HL-60/S4 (cell line): ENCODE measurements around the gene SCGB1C1.

ENCODE experiments used
- in situ Hi-C: fragments of 300-500 bp; cut with MboI; formaldehyde crosslinking; loops from 2 replicates; pipeline ENCODE4 v1.14.3; 2022; ENCODE audit warnings: low sequenced_read_pairs

Gene SCGB1C1

GRCh38 chr11:204587-205109, 11.8 kb downstream of the SCGB1C1 start:
- in situ Hi-C loops, result no loop called here

- in situ Hi-C loops, result no loop called here
Measured at GRCh38 chr11:205221-206001, 12.5 kb downstream of the SCGB1C1 start.

DNA sequence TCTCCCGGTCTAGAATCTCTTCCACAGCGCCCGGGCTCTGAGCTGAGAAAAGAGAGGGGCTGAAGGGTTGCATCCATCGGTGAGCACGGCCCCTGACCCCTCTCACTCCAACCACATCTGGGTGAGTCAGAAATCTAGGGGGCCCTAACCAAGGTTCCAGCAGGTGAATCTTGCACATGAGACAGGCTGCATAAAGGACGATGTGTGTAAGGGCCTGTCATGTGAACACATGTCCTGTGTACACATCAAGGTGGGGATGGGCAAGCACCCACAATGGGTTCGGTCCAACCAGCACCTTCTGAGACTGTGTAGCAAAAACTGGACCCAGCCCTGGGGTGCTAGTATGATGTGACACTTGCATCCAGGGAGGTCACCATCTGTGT, 13.1 kb downstream of the SCGB1C1 start:
- in situ Hi-C loops, result no loop called here

- in situ Hi-C loops, result no loop called here
Measured at GRCh38 chr11:206526-207207, 13.8 kb downstream of the SCGB1C1 start.

DNA sequence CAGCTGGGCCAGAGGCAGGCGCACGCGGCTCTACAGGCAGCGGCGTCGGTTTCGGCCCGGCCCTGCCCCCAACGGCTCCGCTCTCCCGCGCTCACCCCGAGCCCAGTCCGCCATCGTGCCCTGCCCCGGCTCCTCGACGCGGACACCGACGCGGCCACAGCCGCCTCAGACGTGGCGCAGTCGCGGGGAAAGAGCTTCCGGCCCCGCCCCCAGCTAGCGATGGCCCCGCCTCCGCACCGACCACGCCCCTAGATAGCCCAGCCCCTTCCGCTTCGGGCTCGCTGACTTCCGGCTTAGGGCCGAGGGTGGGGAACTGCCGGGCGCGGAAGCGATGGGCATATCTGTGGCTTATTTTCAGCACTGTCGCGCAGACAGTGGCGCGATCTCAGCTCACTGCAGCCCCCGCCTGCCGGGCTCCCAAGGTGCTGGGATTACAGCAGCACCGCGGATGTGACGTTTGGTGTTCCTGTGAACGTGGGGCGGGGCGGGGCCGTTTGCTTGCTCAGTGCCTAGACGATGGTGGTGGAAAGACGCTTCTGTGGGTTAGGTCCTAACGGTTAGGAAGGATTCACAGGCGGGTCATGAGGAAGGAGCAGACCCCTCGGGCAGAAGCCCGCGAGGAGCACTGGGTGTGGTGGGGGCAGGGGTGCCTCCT, 14.5 kb downstream of the SCGB1C1 start, which contains the start of the genes BET1L and RIC8A:
BET1L (minus strand) TSS at position 192 of the 655 bp plus-strand sequence; CDS start at position 114, 78 bp downstream.
RIC8A (plus strand) TSS at position 501 of the 655 bp plus-strand sequence. CDS start 1,147 bp downstream, outside the sequence.
- in situ Hi-C loops, result no loop called here

- in situ Hi-C loops, result no loop called here
Measured at GRCh38 chr11:207863-208180, 14.9 kb downstream of the SCGB1C1 start.

DNA sequence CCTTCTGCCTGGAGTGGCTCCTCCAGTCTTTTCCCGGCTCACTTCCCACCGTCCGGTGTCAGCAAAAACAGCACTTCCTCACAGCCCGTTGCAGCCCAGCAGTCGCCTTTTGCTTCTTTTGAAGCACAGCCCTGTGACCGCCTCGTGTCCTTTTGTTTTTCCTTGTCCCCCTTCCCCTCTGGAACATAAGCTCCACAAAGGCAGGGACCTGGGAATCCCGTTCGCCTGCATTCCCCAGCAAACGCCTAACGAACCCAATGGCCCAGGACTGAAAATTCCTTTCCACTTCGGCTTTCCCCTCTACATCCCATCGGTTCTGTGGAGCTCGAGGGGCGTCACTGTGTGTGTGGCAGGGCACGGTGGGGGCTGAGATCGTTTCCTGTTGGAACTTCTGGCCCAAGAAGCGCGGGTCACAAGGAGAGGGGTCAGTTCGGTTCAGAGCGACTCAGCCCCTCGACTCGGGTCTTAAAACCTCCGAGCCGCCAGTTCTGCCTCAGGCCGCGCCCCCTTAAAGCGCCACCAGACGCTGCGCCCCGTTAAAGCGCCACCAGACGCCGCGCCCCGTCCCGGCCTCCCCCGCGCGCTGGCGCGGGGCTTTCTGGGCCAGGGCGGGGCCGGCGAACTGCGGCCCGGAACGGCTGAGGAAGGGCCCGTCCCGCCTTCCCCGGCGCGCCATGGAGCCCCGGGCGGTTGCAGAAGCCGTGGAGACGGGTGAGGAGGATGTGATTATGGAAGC, 15.5 kb downstream of the SCGB1C1 start:
- in situ Hi-C loops, result no loop called here

DNA sequence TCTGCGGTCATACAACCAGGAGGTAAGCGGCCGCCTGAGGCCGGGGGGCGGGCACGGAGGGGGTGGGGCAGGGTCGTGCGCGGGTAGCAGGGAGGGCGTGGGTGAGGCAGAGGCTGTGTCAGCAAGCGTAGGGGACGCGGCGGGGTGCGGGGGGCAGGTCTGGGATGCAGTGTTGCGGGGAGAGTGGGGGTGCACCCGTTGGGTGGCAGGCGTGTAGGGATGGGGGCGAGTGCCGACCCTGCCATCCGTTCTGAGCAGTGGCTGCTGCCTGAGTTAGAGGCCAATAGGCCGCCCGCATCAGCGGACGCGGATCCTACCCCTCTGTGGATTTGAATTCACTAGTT, 16.0 kb downstream of the SCGB1C1 start:
- in situ Hi-C loops, result no loop called here

GRCh38 chr11:209275-210121, 16.6 kb downstream of the SCGB1C1 start:
- in situ Hi-C loops, result no loop called here

- in situ Hi-C loops, result no loop called here
Measured at GRCh38 chr11:210122-210802, 17.4 kb downstream of the SCGB1C1 start.

GRCh38 chr11:210803-211180, 17.9 kb downstream of the SCGB1C1 start:
- in situ Hi-C loops, result no loop called here

- in situ Hi-C loops, result no loop called here
Measured at GRCh38 chr11:211295-211694, 18.4 kb downstream of the SCGB1C1 start.

DNA sequence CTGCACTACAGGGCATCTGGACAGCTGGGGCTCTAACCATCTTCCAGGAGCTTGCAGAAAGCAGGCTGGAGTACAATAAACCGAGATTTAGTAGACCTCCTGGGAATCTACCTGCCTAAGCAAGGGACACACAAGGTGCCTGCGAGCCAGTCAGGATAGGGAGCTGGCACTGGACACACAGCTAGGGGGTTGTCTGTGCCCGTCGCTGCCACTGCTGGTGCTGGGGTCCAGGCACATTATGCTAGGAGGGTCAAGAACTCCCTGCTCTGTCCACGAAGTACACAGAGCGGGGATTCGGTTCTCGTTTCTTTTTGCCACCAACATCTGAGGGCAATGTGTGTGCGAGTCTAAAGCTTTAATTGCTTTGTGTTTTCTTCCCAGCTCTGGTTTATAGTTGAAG, 18.9 kb downstream of the SCGB1C1 start:
- in situ Hi-C loops, result no loop called here

DNA sequence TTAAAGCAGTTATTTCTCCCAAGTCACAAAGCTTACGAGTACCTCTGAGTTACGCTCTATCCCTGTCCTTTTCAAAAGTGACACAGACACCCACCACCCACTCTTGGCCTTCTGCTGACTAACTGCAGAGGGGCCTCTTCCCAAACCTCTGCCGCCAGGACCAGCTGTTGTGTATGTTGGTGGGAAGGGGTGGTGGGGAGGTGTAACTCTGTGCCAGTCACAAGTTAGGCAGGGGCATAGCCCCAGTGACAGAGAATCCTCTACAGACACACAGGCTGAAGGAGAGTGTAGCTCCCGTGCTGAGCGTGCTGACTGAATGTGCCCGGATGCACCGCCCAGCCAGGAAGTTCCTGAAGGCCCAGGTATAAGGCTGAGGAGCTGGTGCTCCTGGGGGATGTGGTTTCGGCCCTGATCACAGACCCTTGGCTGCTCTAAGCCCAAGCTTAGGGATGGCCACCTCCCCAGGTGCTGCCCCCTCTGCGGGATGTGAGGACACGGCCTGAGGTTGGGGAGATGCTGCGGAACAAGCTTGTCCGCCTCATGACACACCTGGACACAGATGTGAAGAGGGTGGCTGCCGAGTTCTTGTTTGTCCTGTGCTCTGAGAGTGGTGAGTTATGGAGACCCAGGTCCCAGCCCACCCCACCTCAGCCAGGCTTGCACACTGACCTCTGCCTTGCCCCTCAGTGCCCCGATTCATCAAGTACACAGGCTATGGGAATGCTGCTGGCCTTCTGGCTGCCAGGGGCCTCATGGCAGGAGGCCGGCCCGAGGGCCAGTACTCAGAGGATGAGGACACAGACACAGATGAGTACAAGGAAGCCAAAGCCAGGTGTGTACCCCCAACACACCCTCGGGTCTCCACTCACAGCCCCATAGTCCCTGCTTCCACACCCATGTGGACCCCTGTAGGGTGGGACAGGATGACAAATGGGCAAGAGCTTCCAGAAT, 19.5 kb downstream of the SCGB1C1 start:
- in situ Hi-C loops, result no loop called here

- in situ Hi-C loops, result no loop called here
Measured at GRCh38 chr11:213111-213510, 20.2 kb downstream of the SCGB1C1 start.

DNA sequence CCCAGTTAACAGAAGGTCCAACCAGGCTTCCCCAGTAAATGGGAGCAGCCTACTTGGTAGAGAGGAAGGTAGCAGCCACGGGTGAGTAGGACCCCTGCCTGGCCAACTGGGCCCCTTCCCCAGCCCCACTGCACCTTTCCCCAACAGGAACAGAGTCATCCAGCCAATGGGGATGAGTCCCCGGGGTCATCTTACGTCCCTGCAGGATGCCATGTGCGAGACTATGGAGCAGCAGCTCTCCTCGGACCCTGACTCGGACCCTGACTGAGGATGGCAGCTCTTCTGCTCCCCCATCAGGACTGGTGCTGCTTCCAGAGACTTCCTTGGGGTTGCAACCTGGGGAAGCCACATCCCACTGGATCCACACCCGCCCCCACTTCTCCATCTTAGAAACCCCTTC, 21.2 kb downstream of the SCGB1C1 start:
- in situ Hi-C loops, result no loop called here

DNA sequence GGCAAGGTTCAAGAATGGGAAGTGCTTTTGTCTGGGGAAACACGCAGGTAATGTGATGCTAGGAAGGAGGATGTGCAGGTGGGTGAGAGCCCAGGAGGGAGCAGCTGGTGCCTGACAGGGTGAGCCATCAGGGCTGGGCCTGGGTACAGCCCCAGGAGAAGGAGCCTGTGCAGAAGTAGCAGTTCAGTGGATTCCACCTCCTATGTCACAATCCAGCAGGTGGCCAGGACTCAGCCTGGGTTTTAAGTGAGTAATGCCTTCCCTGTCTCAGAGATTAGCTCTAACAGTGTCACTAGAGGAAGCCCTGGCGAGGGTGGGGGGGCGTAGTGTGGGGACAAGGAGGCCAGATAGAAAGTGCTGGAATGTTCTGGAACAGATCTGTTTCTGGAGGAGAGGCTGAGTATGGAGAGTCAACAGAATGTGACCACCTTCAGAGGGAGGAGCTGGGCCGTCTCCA, 22.7 kb downstream of the SCGB1C1 start:
- in situ Hi-C loops, result no loop called here
